ENCODE measurements around the gene CP.

DNA sequence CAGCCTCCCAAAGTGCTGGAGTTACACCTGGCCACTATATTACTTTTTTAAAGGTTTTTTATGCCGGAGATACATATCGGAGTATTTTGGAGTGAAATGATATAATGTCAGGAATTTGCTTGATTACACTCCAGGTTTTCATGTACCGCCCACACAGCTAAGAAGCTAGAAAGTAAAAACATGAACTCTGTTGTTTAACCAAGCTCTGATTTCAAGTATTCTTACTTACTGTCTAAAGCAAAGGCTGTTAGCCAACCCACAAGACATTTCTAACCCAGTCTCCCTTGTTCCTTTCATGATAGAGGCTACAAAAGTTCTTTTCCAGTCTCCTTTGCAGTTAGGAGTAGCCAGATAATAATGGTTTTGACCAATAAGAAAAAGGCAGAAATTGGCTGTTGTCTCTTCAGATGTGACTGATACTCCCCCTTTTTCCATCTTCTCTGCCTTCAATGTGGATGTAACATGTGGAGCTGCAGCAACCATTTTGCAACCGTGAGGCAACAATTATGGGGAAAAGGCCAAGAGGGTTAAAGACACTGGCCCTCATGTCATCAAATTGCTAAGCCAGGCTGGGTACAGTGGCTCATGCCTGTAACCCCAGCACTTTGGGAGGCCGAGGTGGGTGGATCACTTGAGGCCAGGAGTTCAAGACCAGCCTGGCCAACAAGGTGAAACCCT is 6.1 kb upstream of the CP start:
- TF ChIP-seq, protein P1, sequence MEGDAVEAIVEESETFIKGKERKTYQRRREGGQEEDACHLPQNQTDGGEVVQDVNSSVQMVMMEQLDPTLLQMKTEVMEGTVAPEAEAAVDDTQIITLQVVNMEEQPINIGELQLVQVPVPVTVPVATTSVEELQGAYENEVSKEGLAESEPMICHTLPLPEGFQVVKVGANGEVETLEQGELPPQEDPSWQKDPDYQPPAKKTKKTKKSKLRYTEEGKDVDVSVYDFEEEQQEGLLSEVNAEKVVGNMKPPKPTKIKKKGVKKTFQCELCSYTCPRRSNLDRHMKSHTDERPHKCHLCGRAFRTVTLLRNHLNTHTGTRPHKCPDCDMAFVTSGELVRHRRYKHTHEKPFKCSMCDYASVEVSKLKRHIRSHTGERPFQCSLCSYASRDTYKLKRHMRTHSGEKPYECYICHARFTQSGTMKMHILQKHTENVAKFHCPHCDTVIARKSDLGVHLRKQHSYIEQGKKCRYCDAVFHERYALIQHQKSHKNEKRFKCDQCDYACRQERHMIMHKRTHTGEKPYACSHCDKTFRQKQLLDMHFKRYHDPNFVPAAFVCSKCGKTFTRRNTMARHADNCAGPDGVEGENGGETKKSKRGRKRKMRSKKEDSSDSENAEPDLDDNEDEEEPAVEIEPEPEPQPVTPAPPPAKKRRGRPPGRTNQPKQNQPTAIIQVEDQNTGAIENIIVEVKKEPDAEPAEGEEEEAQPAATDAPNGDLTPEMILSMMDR (optimal IDR thresholded peaks at IDR 0.05 in 1 of 3, IDR thresholded peaks at IDR 0.05 in 1 of 3, conservative IDR thresholded peaks at IDR 0.05 in 1 of 3; ENCODE audit: extremely low read depth in 1 of 3, insufficient read depth in 2 of 3, low read length in 3 of 3) = no peak
- no peak for TF ChIP-seq EZH2 (IDR thresholded peaks at IDR 0.05; ENCODE audit: low read length)

Data from keratinocyte (primary cell).